ENCODE results near the gene SNRK. TPM values are rescaled to one million over a fixed set of nuclear protein-coding genes. Genes with fewer than 3 reads are reported as not detected.
"Not testable (repeated sequence)": the region's sequence is repeated elsewhere in the genome, so short reads cannot be mapped to it uniquely, and the experiment has no call there.

SNRK gene
- total and polyA plus RNA-seq, 2 experiments from 2014 or later, result 10.7 to 25.3 TPM

DNA sequence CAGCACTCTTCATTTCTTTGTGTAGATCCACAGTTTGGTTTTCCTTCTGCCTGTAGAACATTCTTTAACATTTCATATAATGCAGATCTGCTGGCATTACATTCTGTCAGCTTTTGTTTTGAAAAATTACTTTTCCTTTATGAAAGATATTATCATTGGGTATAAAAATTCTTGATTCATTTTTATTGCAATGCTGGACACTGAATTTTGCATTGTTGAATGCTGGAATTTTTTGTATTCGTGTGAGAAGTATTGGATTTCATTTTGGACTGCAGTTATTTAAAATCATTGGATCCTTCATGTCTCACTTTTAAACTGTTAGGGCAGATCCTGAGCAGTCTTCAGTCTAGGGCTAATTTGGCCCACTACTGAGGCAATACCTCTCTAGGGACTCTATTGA, 67.1 kb downstream of the SNRK start:
- no peak overlapping the region for H3K4me2 ChIP-seq
- 100% methylated on average over 1 of the region's 1 CpG for WGBS (ENCODE audit: low lambda C conversion rate, missing lambda C conversion rate)
- H2AFZ ChIP-seq, result no peak overlapping the region
- no peaks in the 10 kb centered on the region for H3K4me1 ChIP-seq (ENCODE audit: insufficient read depth)
- H3K36me3 ChIP-seq (replicated peaks; ENCODE audit: insufficient read depth, low read depth), result no peaks in the 10 kb centered on the region
- no peak overlapping the region for H3K27ac ChIP-seq
- no peaks in the 10 kb centered on the region for H3K79me2 ChIP-seq
- DNase-seq (ENCODE audit: low spot score), result no peak
- H3K27me3 ChIP-seq, result no peaks in the 10 kb centered on the region
- TF ChIP-seq EZH2 (IDR thresholded peaks at IDR 0.05; ENCODE audit: borderline replicate concordance) (no peak), CTCF (IDR thresholded peaks at IDR 0.05; ENCODE audit: poor library complexity) (no peak), EZH2phosphoT487 (IDR thresholded peaks at IDR 0.05; ENCODE audit: low read depth, severe bottlenecking, unreplicated experiment) (no peak)
- H4K20me1 ChIP-seq (ENCODE audit: insufficient read depth, poor library complexity, severe bottlenecking), result no peaks in the 10 kb centered on the region
- H3K4me3 ChIP-seq, result no peak overlapping the region
- H3K9me3 ChIP-seq (ENCODE audit: low read depth), result no peaks in the 10 kb centered on the region
- no peaks in the 10 kb centered on the region for H3K9me2 ChIP-seq (replicated peaks; ENCODE audit: insufficient read depth)

GRCh38 chr3:43353923-43354670, 67.8 kb downstream of the SNRK start:
- no peak overlapping the region for H3K27ac ChIP-seq
- no peaks in the 10 kb centered on the region for H3K27me3 ChIP-seq
- H3K4me2 ChIP-seq, result no peak overlapping the region
- H3K4me3 ChIP-seq, result no peak overlapping the region
- no peaks in the 10 kb centered on the region for H3K9me3 ChIP-seq (ENCODE audit: low read depth)
- H3K4me1 ChIP-seq (ENCODE audit: insufficient read depth), result no peaks in the 10 kb centered on the region
- H3K36me3 ChIP-seq (replicated peaks; ENCODE audit: insufficient read depth, low read depth), result no peaks in the 10 kb centered on the region
- H3K9me2 ChIP-seq (replicated peaks; ENCODE audit: insufficient read depth), result no peaks in the 10 kb centered on the region
- no peaks in the 10 kb centered on the region for H3K79me2 ChIP-seq
- no peak for DNase-seq (ENCODE audit: low spot score)
- no peak for TF ChIP-seq EZH2 (IDR thresholded peaks at IDR 0.05; ENCODE audit: borderline replicate concordance)
- no peak for TF ChIP-seq CTCF (IDR thresholded peaks at IDR 0.05; ENCODE audit: poor library complexity)
- TF ChIP-seq EZH2phosphoT487 (IDR thresholded peaks at IDR 0.05; ENCODE audit: low read depth, severe bottlenecking, unreplicated experiment), result no peak
- 93% methylated on average over 4 of the region's 4 CpGs for WGBS (ENCODE audit: low lambda C conversion rate, missing lambda C conversion rate)
- H4K20me1 ChIP-seq (ENCODE audit: insufficient read depth, poor library complexity, severe bottlenecking), result no peaks in the 10 kb centered on the region
- no peak overlapping the region for H2AFZ ChIP-seq

- not testable (repeated sequence) for H3K4me3 ChIP-seq; H3K27me3 ChIP-seq; H3K27ac ChIP-seq; H3K4me1 ChIP-seq (ENCODE audit: insufficient read depth); H3K9me3 ChIP-seq (ENCODE audit: low read depth); H3K79me2 ChIP-seq; H4K20me1 ChIP-seq (ENCODE audit: insufficient read depth, poor library complexity, severe bottlenecking); H2AFZ ChIP-seq; H3K4me2 ChIP-seq; H3K9me2 ChIP-seq (replicated peaks; ENCODE audit: insufficient read depth); DNase-seq (ENCODE audit: low spot score); H3K36me3 ChIP-seq (replicated peaks; ENCODE audit: insufficient read depth, low read depth)
- WGBS (ENCODE audit: low lambda C conversion rate, missing lambda C conversion rate), result 100% methylated on average over 2 of the region's 2 CpGs
These were observed 69.7 kb downstream of the SNRK start for GRCh38 chr3:43356033-43356432.

GRCh38 chr3:43361077-43361476, 74.7 kb downstream of the SNRK start:
- H3K4me2 ChIP-seq, result no peak overlapping the region
- no peaks in the 10 kb centered on the region for H4K20me1 ChIP-seq (ENCODE audit: insufficient read depth, poor library complexity, severe bottlenecking)

More at GRCh38 chr3:43361077-43361476, 74.7 kb downstream of the SNRK start:
- DNase-seq (ENCODE audit: low spot score), result no peak
- H3K36me3 ChIP-seq (replicated peaks; ENCODE audit: insufficient read depth, low read depth), result no peaks in the 10 kb centered on the region
- H3K4me1 ChIP-seq (ENCODE audit: insufficient read depth), result no peaks in the 10 kb centered on the region
- H3K27ac ChIP-seq, result no peak overlapping the region
- H3K79me2 ChIP-seq, result no peaks in the 10 kb centered on the region
- WGBS (ENCODE audit: low lambda C conversion rate, missing lambda C conversion rate), result 91% methylated on average over 5 of the region's 5 CpGs
- no peak overlapping the region for H2AFZ ChIP-seq
- H3K4me3 ChIP-seq, result no peak overlapping the region
- H3K9me3 ChIP-seq (ENCODE audit: low read depth), result no peaks in the 10 kb centered on the region
- no peak for TF ChIP-seq CTCF (IDR thresholded peaks at IDR 0.05; ENCODE audit: poor library complexity)
- no peak for TF ChIP-seq EZH2 (IDR thresholded peaks at IDR 0.05; ENCODE audit: borderline replicate concordance)
- no peak for TF ChIP-seq EZH2phosphoT487 (IDR thresholded peaks at IDR 0.05; ENCODE audit: low read depth, severe bottlenecking, unreplicated experiment)
- H3K9me2 ChIP-seq (replicated peaks; ENCODE audit: insufficient read depth), result no peaks in the 10 kb centered on the region
- no peaks in the 10 kb centered on the region for H3K27me3 ChIP-seq
